ENCODE data around the gene CNTNAP4. TPM values are rescaled to one million over a fixed set of nuclear protein-coding genes. Genes with fewer than 3 reads are reported as not detected.

The CNTNAP4 gene
- total RNA-seq, 1 donor from 2014 or later: 0.10 TPM

- TF ChIP-seq, protein P1, sequence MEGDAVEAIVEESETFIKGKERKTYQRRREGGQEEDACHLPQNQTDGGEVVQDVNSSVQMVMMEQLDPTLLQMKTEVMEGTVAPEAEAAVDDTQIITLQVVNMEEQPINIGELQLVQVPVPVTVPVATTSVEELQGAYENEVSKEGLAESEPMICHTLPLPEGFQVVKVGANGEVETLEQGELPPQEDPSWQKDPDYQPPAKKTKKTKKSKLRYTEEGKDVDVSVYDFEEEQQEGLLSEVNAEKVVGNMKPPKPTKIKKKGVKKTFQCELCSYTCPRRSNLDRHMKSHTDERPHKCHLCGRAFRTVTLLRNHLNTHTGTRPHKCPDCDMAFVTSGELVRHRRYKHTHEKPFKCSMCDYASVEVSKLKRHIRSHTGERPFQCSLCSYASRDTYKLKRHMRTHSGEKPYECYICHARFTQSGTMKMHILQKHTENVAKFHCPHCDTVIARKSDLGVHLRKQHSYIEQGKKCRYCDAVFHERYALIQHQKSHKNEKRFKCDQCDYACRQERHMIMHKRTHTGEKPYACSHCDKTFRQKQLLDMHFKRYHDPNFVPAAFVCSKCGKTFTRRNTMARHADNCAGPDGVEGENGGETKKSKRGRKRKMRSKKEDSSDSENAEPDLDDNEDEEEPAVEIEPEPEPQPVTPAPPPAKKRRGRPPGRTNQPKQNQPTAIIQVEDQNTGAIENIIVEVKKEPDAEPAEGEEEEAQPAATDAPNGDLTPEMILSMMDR (IDR thresholded peaks at IDR 0.05; ENCODE audit: unreplicated experiment): no peak
- Mint-ChIP-seq H3K4me3 (ENCODE audit: unreplicated experiment) (no peak overlapping the region), H3K4me1 (ENCODE audit: unreplicated experiment) (no peaks in the 10 kb centered on the region), H3K36me3 (ENCODE audit: low read depth, unreplicated experiment) (peaks cover 6% of the 10 kb centered on the region), H3K27ac (ENCODE audit: unreplicated experiment) (no peak overlapping the region), H3K9me3 (ENCODE audit: unreplicated experiment) (peaks cover 15% of the 10 kb centered on the region), H3K27me3 (ENCODE audit: unreplicated experiment) (peaks cover 4% of the 10 kb centered on the region)
- DNase-seq (ENCODE audit: low spot score): no peak
These were observed 189.7 kb downstream of the CNTNAP4 start for GRCh38 chr16:76466871-76467270.

GRCh38 chr16:76474048-76474447 is 196.8 kb downstream of the CNTNAP4 start:
- Mint-ChIP-seq H3K36me3 (ENCODE audit: low read depth, unreplicated experiment) (peaks cover 5% of the 10 kb centered on the region), H3K27me3 (ENCODE audit: unreplicated experiment) (peaks cover 12% of the 10 kb centered on the region), H3K27ac (ENCODE audit: unreplicated experiment) (no peak overlapping the region), H3K9me3 (ENCODE audit: unreplicated experiment) (peaks cover 18% of the 10 kb centered on the region), H3K4me1 (ENCODE audit: unreplicated experiment) (no peaks in the 10 kb centered on the region), H3K4me3 (ENCODE audit: unreplicated experiment) (no peak overlapping the region)
- TF ChIP-seq, protein P1 (IDR thresholded peaks at IDR 0.05; ENCODE audit: unreplicated experiment): no peak
- DNase-seq (ENCODE audit: low spot score): no peak

- H3K36me3 Mint-ChIP-seq (ENCODE audit: low read depth, unreplicated experiment): peaks cover 4% of the 10 kb centered on the region
- DNase-seq (ENCODE audit: low spot score): no peak
- H3K27me3 Mint-ChIP-seq (ENCODE audit: unreplicated experiment): peaks cover 8% of the 10 kb centered on the region
These were observed 200.9 kb downstream of the CNTNAP4 start for GRCh38 chr16:76478105-76478504.

GRCh38 chr16:76483307-76483909 is 206.2 kb downstream of the CNTNAP4 start:
- Mint-ChIP-seq H3K4me3 (ENCODE audit: unreplicated experiment) (no peak overlapping the region), H3K4me1 (ENCODE audit: unreplicated experiment) (no peaks in the 10 kb centered on the region), H3K27ac (ENCODE audit: unreplicated experiment) (no peak overlapping the region), H3K36me3 (ENCODE audit: low read depth, unreplicated experiment) (peaks cover 4% of the 10 kb centered on the region), H3K9me3 (ENCODE audit: unreplicated experiment) (peaks cover 12% of the 10 kb centered on the region), H3K27me3 (ENCODE audit: unreplicated experiment) (peaks cover 2% of the 10 kb centered on the region)
- no peak for DNase-seq (ENCODE audit: low spot score)
- TF ChIP-seq, protein P1 (IDR thresholded peaks at IDR 0.05; ENCODE audit: unreplicated experiment): no peak

More at GRCh38 chr16:76478105-76478504, 200.9 kb downstream of the CNTNAP4 start:
- Mint-ChIP-seq H3K4me1 (ENCODE audit: unreplicated experiment) (no peaks in the 10 kb centered on the region), H3K4me3 (ENCODE audit: unreplicated experiment) (no peak overlapping the region), H3K9me3 (ENCODE audit: unreplicated experiment) (peaks cover 17% of the 10 kb centered on the region), H3K27ac (ENCODE audit: unreplicated experiment) (no peak overlapping the region)
- TF ChIP-seq, protein P1 (IDR thresholded peaks at IDR 0.05; ENCODE audit: unreplicated experiment): no peak

- no peak for DNase-seq (ENCODE audit: low spot score)
- Mint-ChIP-seq H3K9me3 (ENCODE audit: unreplicated experiment) (peaks cover 12% of the 10 kb centered on the region), H3K36me3 (ENCODE audit: low read depth, unreplicated experiment) (peaks cover 4% of the 10 kb centered on the region), H3K4me3 (ENCODE audit: unreplicated experiment) (no peak overlapping the region), H3K27ac (ENCODE audit: unreplicated experiment) (no peak overlapping the region), H3K4me1 (ENCODE audit: unreplicated experiment) (no peaks in the 10 kb centered on the region), H3K27me3 (ENCODE audit: unreplicated experiment) (peaks cover 2% of the 10 kb centered on the region)
- TF ChIP-seq, protein P1 (IDR thresholded peaks at IDR 0.05; ENCODE audit: unreplicated experiment): no peak
These were observed 206.8 kb downstream of the CNTNAP4 start for GRCh38 chr16:76484020-76484419.
